ENCODE measurements around the gene ISG20L2. TPM values are rescaled to one million over a fixed set of nuclear protein-coding genes. Genes with fewer than 3 reads are reported as not detected.
A peak's percentile ranks its signal among the peaks of the same experiment; 100 is the strongest.

The ISG20L2 gene
- total RNA-seq, 6 donors from 2014 or later: 10.8 to 38.8 (median 22.9) TPM

DNA sequence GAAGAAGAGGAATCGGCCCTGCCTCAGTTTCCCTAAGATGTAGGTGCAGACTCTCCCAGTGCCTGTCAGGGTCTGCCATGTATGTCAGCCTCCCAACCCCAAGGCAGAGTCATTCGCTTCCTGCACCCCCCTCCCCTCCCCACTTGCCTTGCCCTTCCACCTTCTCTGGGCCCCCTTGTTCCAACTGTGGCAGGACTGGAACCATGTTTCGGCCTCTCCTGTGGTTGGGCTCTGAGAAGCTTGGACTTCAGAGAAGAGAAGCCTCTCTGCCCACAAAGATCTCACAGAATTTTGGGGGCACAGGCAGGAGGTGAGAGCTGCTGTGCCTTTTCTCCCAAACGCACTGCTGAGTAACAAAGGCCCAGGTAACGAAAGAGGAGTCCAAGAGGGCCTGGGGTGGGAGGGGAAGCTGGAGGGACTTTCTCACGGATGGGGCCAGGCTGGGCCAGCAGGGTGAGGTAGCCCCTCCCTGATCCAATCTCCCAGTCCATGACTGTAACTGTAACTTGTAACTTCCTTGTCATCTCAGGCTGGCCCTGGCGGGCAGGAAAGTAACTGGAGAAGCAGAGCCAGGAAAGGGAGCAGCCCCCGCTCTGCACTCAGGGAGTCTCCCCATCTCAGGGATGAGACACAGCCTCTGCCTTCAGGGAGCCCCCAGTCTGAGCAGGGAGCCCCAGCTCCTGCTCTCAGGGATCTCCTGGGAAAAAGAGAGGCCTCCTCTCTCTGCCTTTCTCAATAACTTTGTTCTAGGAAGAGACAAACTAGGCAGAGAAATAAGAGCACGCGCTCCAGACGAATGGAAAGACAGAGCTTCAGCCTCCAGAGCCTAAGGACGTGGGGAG lies 34.5 kb downstream of the ISG20L2 start:
- Histone ChIP-seq H3K9me3 (no peaks in the 10 kb centered on the region), H3K4me1 (peaks cover 18 to 30% (median 23%) of the 10 kb centered on the region in 4 donors), H3K27me3 (peaks cover 0 to 16% (median 7%) of the 10 kb centered on the region in 4 donors), H3K36me3 (no peaks in the 10 kb centered on the region), H3K27ac (no peak overlapping the region), H3K4me3 (no peak overlapping the region)
- 64 to 70% methylated on average over 12 of the region's 12 CpGs for WGBS, 2 donors
- DNase-seq (no peak), ATAC-seq (ENCODE audit: low FRiP score in 2 of 2) (no peak)
- TF ChIP-seq POLR2AphosphoS5 (IDR thresholded peaks at IDR 0.05) (no peak), EP300 (IDR thresholded peaks at IDR 0.05) (no peak), POLR2A (IDR thresholded peaks at IDR 0.05) (no peak)
- TF ChIP-seq, protein P1, sequence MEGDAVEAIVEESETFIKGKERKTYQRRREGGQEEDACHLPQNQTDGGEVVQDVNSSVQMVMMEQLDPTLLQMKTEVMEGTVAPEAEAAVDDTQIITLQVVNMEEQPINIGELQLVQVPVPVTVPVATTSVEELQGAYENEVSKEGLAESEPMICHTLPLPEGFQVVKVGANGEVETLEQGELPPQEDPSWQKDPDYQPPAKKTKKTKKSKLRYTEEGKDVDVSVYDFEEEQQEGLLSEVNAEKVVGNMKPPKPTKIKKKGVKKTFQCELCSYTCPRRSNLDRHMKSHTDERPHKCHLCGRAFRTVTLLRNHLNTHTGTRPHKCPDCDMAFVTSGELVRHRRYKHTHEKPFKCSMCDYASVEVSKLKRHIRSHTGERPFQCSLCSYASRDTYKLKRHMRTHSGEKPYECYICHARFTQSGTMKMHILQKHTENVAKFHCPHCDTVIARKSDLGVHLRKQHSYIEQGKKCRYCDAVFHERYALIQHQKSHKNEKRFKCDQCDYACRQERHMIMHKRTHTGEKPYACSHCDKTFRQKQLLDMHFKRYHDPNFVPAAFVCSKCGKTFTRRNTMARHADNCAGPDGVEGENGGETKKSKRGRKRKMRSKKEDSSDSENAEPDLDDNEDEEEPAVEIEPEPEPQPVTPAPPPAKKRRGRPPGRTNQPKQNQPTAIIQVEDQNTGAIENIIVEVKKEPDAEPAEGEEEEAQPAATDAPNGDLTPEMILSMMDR (IDR thresholded peaks at IDR 0.05): peak in 1 of 6 experiments; percentile 11

DNA sequence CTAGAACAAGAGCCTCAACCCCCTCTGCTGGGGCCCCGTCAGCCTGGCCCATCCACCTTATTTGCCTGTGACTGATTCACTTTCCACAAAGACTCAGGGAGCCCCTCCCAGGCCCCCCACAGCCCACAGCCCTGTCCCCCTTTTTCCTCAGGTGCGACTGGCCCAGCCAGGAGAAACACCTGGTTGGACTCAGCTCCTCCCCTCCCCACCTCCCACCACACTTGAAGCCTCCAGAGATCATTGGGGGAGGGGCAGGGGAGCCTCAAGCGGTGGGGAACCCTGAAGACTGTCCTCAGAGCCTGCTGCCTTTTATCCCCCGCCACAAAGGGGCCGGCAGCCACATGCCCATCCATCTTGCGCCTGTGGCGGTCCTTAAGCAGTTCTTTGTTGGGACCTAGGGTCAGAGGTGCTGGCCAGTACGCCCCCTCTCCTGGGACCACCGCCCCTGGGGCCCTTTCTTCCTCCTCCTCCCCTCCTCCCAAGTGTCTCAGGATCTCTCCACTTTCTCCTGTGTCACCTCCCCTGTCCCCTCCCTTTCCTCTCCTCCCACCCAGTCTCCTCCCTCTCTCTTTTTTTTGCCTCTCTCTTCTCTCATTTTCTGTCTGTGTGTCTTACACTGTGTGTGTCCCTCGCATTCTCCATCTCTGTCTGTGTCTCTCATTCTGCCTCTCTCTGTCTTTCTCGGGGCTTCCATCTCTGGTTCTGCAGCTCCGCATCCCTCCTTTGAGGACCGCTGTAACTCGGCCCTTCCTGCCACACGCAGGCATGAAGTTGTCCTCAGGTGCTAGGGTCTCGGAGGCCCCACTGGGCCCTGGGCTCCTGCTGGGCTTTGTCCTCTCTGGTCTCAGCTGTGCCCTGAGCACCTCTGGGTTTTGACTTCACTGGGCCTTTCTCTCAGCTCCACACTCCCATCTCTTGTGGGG lies 35.4 kb downstream of the ISG20L2 start:
- no peaks in the 10 kb centered on the region for H3K36me3 ChIP-seq
- DNase-seq: peak; percentile 27 to 65
- H3K27me3 ChIP-seq: peaks cover 0 to 16% (median 7%) of the 10 kb centered on the region in 4 donors

GRCh38 chr1:156692441-156692924 lies 36.1 kb downstream of the ISG20L2 start:
- Histone ChIP-seq H3K9me3 (no peaks in the 10 kb centered on the region), H3K27me3 (peaks cover 0 to 16% (median 7%) of the 10 kb centered on the region in 4 donors), H3K4me3 (no peak overlapping the region), H3K27ac (no peak overlapping the region), H3K4me1 (peaks cover 18 to 31% (median 23%) of the 10 kb centered on the region in 4 donors), H3K36me3 (no peaks in the 10 kb centered on the region)
- ATAC-seq (ENCODE audit: low FRiP score in 2 of 2): no peak
- peak; percentile 46 to 54 for DNase-seq
- 3 to 10% methylated on average over 11 to 13 of the region's 13 CpGs for WGBS, 2 donors
- TF ChIP-seq, protein P1 (IDR thresholded peaks at IDR 0.05): no peak
- TF ChIP-seq EP300 (IDR thresholded peaks at IDR 0.05) (no peak), POLR2A (IDR thresholded peaks at IDR 0.05) (no peak), POLR2AphosphoS5 (IDR thresholded peaks at IDR 0.05) (no peak)

More for the DNA sequence above, 35.4 kb downstream of the ISG20L2 start:
- TF ChIP-seq POLR2A (IDR thresholded peaks at IDR 0.05) (no peak), EP300 (IDR thresholded peaks at IDR 0.05) (no peak), POLR2AphosphoS5 (IDR thresholded peaks at IDR 0.05) (no peak)
- TF ChIP-seq, protein P1 (IDR thresholded peaks at IDR 0.05): no peak
- peak in 1 of 2 donors; percentile 54 for ATAC-seq (ENCODE audit: low FRiP score in 2 of 2)
- Histone ChIP-seq H3K27ac (no peak overlapping the region), H3K9me3 (no peaks in the 10 kb centered on the region), H3K4me1 (peaks cover 18 to 31% (median 23%) of the 10 kb centered on the region in 4 donors), H3K4me3 (no peak overlapping the region)
- 48 to 49% methylated on average over 12 to 15 of the region's 16 CpGs for WGBS, 2 donors

GRCh38 chr1:156691665-156692440 lies 36.7 kb downstream of the ISG20L2 start:
- TF ChIP-seq EP300 (IDR thresholded peaks at IDR 0.05) (no peak), POLR2A (IDR thresholded peaks at IDR 0.05) (no peak), POLR2AphosphoS5 (IDR thresholded peaks at IDR 0.05) (no peak)
- TF ChIP-seq, protein P1 (IDR thresholded peaks at IDR 0.05): no peak
- H3K9me3 ChIP-seq: no peaks in the 10 kb centered on the region
- WGBS, 2 donors: 18 to 31% methylated on average over 14 to 20 of the region's 20 CpGs
- H3K36me3 ChIP-seq: no peaks in the 10 kb centered on the region
- peaks cover 0 to 16% (median 7%) of the 10 kb centered on the region in 4 donors for H3K27me3 ChIP-seq
- DNase-seq (peak; percentile 50 to 65), ATAC-seq (ENCODE audit: low FRiP score in 2 of 2) (peak; percentile 39 to 58)
- peaks cover 18 to 31% (median 23%) of the 10 kb centered on the region in 4 donors for H3K4me1 ChIP-seq
- no peak overlapping the region for H3K27ac ChIP-seq
- no peak overlapping the region for H3K4me3 ChIP-seq
